Measurements from ENCODE around the gene USO1. TPM values are rescaled to one million over a fixed set of nuclear protein-coding genes. Genes with fewer than 3 reads are reported as not detected.
"Not testable (repeated sequence)": the region's sequence is repeated elsewhere in the genome, so short reads cannot be mapped to it uniquely, and the experiment has no call there.

Gene USO1
- total RNA-seq, 4 donors from 2014 or later = 52.9 to 59.1 (median 57.6) TPM

DNA sequence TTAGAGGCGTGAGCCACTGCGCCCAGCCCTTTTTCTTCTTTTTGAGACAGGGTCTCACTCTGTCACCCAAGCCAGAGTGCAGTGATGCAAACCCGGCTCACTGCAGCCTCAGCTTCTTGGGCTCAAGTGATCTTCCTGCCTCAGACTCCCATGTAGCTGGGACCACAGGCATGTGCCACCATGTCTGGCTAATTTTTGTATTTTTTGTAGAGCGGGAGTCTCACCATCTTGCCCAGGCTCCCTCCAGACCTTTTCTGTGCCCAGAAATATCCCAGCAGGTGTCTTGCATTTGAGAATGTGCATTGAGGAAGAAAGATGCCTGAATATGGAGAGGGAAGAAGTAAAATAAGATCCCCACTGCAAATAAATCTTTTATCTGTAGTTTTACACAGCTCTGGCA lies 119.2 kb downstream of the USO1 start:
- intact Hi-C loops (cut with DNase I; ENCODE audit: low total_unique reads) = loop anchor here (5.0 kb wide), 1 partner anchor 1309 kb away; no protein-coding TSS in a partner anchor
- 83 to 96% methylated on average over 4 of the region's 4 CpGs for WGBS, 2 donors
- no peak for TF ChIP-seq POLR2A (IDR thresholded peaks at IDR 0.05)
- TF ChIP-seq, protein P1, sequence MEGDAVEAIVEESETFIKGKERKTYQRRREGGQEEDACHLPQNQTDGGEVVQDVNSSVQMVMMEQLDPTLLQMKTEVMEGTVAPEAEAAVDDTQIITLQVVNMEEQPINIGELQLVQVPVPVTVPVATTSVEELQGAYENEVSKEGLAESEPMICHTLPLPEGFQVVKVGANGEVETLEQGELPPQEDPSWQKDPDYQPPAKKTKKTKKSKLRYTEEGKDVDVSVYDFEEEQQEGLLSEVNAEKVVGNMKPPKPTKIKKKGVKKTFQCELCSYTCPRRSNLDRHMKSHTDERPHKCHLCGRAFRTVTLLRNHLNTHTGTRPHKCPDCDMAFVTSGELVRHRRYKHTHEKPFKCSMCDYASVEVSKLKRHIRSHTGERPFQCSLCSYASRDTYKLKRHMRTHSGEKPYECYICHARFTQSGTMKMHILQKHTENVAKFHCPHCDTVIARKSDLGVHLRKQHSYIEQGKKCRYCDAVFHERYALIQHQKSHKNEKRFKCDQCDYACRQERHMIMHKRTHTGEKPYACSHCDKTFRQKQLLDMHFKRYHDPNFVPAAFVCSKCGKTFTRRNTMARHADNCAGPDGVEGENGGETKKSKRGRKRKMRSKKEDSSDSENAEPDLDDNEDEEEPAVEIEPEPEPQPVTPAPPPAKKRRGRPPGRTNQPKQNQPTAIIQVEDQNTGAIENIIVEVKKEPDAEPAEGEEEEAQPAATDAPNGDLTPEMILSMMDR (IDR thresholded peaks at IDR 0.05) = no peak
- no peak for DNase-seq (ENCODE audit: low spot score in 2 of 2)
- H3K4me3 ChIP-seq (ENCODE audit: low read depth, poor library complexity, severe bottlenecking) = no peak overlapping the region

DNA sequence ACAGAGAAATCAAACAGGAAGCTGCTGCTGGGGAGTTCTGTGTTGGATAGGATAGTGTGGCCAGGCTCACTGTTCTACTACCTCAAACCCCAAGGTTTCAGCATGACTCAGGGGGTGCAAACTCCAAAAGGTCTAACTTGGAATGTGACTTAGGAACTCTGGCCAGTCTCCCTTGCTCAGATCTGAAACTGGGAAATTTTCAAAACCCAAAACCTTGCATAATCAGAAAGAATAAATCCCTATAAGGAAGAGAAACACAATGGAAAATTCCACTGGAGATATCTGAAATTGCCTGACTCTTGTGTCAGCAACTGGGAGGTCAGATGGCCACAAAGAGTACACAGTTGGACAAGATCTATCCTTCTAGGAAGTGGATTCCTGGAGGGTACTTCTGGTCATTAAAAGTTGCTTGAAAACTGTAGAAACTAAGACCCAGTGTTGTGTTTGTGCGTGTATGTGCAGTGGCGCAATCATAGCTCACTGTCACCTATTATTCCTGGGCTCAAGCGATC lies 119.8 kb downstream of the USO1 start:
- no peak for TF ChIP-seq POLR2A (IDR thresholded peaks at IDR 0.05)
- TF ChIP-seq, protein P1 (IDR thresholded peaks at IDR 0.05) = no peak
- DNase-seq (ENCODE audit: low spot score in 2 of 2) = no peak
- no peak overlapping the region for H3K4me3 ChIP-seq (ENCODE audit: low read depth, poor library complexity, severe bottlenecking)
- WGBS, 2 donors = 94 to 98% methylated on average over 3 of the region's 3 CpGs
- intact Hi-C loops (cut with DNase I; ENCODE audit: low total_unique reads) = loop anchor here (5.0 kb wide), 1 partner anchor 1308 kb away; no protein-coding TSS in a partner anchor

DNA sequence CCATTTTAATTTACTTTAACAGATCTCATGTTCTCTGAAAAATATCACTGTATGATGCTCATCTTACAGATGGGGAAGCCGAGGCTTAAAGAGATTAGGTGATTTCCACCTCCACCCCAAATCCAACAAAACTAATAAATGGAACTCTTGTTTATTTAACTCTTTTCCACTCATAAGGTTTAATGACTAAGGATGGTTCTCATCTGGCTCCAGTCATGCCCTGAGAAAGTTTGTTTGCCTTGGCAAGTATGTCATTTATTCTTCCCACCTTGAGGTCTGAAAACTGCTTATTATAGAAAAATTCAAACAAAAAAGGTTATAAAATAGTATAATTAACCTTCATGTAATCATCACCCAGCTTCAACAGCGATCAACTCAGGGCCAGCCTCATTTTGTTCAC lies 121.6 kb downstream of the USO1 start:
- intact Hi-C loops (cut with DNase I; ENCODE audit: low total_unique reads) = no loop called here

DNA sequence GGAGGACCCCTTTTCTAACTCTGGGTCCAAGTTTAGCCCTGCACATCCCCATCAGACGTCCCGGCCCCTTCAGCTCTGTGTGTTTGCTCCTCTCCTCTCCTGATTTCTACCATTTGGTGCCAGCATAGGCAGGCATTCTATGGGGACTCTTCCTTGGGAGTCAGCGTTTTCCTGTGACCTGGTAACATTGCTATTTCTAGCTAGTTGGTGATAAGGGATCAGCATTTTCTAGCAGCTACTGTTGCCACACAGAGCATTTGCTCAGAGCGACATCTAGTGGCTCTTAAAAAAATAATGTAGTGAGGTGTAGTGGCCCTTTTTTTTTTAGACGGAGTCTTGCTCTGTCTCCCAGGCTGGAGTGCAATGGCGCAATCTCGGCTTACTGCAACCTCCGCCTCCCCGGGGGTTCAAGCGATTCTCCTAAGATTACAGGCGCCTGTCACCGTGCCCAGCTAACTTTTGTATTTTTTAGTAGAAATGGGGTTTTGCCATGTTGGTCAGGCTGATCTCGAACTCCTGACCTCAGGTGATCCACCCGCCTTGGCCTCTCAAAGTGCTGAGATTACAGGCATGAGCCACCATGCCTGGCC lies 123.9 kb downstream of the USO1 start:
- intact Hi-C loops (cut with DNase I; ENCODE audit: low total_unique reads); H3K4me3 ChIP-seq (ENCODE audit: low read depth, poor library complexity, severe bottlenecking): not testable (repeated sequence)
- DNase-seq (ENCODE audit: low spot score in 2 of 2) = peak in 1 of 2 donors; percentile 15
- WGBS, 2 donors = 25% methylated on average over 14 of the region's 14 CpGs

More for the DNA sequence above, 121.6 kb downstream of the USO1 start:
- no peak overlapping the region for H3K4me3 ChIP-seq (ENCODE audit: low read depth, poor library complexity, severe bottlenecking)
- 81 to 85% methylated on average over 2 of the region's 2 CpGs for WGBS, 2 donors
- TF ChIP-seq, protein P1 (IDR thresholded peaks at IDR 0.05) = no peak
- TF ChIP-seq POLR2A (IDR thresholded peaks at IDR 0.05) = no peak
- no peak for DNase-seq (ENCODE audit: low spot score in 2 of 2)

DNA sequence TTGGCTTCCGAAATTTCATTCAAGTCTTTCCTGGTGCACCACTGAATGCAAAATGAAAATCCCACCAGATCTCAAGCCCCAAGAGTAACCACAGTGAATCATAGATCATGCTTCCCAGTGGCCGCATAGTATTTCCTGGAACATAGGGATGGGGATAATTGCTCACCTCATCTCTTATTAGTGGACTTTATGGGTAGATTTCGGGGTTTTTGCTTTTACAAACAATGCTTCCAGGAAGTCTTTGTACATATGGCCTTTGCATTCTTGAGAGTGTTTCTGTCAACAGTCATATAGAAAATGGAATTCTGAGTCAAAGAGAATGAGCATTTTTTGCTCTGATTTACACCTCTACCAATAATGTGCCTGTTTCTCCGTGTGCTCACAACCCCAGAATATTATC lies 124.5 kb downstream of the USO1 start:
- 79 to 85% methylated on average over 4 of the region's 4 CpGs for WGBS, 2 donors
- no peak overlapping the region for H3K4me3 ChIP-seq (ENCODE audit: low read depth, poor library complexity, severe bottlenecking)
- no peak for TF ChIP-seq POLR2A (IDR thresholded peaks at IDR 0.05)
- TF ChIP-seq, protein P1 (IDR thresholded peaks at IDR 0.05) = no peak
- DNase-seq (ENCODE audit: low spot score in 2 of 2) = no peak
- intact Hi-C loops (cut with DNase I; ENCODE audit: low total_unique reads) = no loop called here

DNA sequence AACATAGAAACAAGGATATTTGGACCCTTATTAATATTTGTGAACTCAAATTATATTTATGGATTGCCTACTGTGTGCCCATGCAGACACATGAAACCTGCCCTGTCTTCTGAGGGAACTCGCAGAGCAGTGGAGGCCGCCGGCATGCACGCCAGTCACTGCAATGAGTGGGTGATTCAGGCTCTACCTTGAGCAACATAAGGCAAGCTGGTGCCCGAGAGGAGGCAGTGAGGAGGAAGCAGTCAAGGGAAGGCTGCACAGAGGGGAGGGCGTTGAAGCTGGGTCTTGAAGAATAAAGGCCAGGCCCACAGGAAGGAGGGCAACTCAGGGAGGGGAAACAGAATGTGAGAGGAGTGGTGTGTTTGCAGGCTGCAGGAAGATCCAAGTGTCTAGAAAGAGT lies 125.1 kb downstream of the USO1 start:
- TF ChIP-seq, protein P1 (IDR thresholded peaks at IDR 0.05) = no peak
- no peak for TF ChIP-seq POLR2A (IDR thresholded peaks at IDR 0.05)
- DNase-seq (ENCODE audit: low spot score in 2 of 2) = no peak
- WGBS, 2 donors = 70 to 85% methylated on average over 6 of the region's 6 CpGs
- no peak overlapping the region for H3K4me3 ChIP-seq (ENCODE audit: low read depth, poor library complexity, severe bottlenecking)
- intact Hi-C loops (cut with DNase I; ENCODE audit: low total_unique reads) = no loop called here
